Bronchial epithelial cell (primary cell): Measurements from ENCODE around the gene OR6N2. TPM values are rescaled to one million over a fixed set of nuclear protein-coding genes. Genes with fewer than 3 reads are reported as not detected.

ENCODE experiments used
- DNase-seq: peaks from one replicate; pipeline ENCODE4 v3.0.0-alpha.2; 2010; ENCODE audit warnings: low read depth
- FAIRE-seq: peaks from 2 replicates; lab custom pipeline; 2011; peaks lifted over from hg19 to GRCh38; lab: Jason Lieb, UNC
- H3K27me3 ChIP-seq: 2 replicates; pipeline ENCODE4 v1.5.1; 2011; ENCODE audit warnings: low read length; ENCODE audit not compliant: control insufficient read depth, insufficient read depth
- H3K36me3 ChIP-seq: 2 replicates; pipeline ENCODE4 v1.5.1; 2011; ENCODE audit warnings: low read length; ENCODE audit not compliant: control insufficient read depth, insufficient read depth
- H3K4me3 ChIP-seq: 2 replicates; pipeline ENCODE4 v1.5.1; 2011; ENCODE audit warnings: mild to moderate bottlenecking, low read depth, low read length, control low read depth
- CTCF ChIP-seq: IDR thresholded peaks from 2 replicates; pipeline ENCODE4 v1.5.1; 2011; ENCODE audit warnings: mild to moderate bottlenecking, moderate library complexity, low read length, control low read depth, inconsistent platforms; ENCODE audit not compliant: insufficient read depth, severe bottlenecking
- total RNA-seq: library from RNA; depleted of rRNA; stranded (reverse); fragments of >200 nt; gene quantifications from 2 replicates; pipeline ENCODE4 v1.2.1, GENCODE V29; 2014

OR6N2 gene
- not detected in 2 replicates for total RNA-seq

- no peak within 1 kb of the TSS for H3K4me3 ChIP-seq
- no peak for TF ChIP-seq CTCF
- H3K36me3 ChIP-seq = no peaks in the 10 kb centered on the region
- no peaks in the 10 kb centered on the region for H3K27me3 ChIP-seq
- DNase-seq (no peak), FAIRE-seq (no peak)
These were observed at the start of gene OR6N2 for GRCh38 chr1:158781104-158781503. TSS of gene OR6N2 (minus strand) at chr1:158781204. CDS start at chr1:158777635, 3,569 bp downstream.

GRCh38 chr1:158830074-158830677 lies 49.2 kb upstream of the OR6N2 start:
- no peak for FAIRE-seq
- TF ChIP-seq CTCF = no peak
- DNase-seq = no peak
- H3K4me3 ChIP-seq = no peak overlapping the region
- H3K27me3 ChIP-seq = no peaks in the 10 kb centered on the region
- no peaks in the 10 kb centered on the region for H3K36me3 ChIP-seq

GRCh38 chr1:158821723-158822122 lies 40.7 kb upstream of the OR6N2 start:
- H3K27me3 ChIP-seq = no peaks in the 10 kb centered on the region
- no peak overlapping the region for H3K4me3 ChIP-seq
- H3K36me3 ChIP-seq = no peaks in the 10 kb centered on the region
- FAIRE-seq (no peak), DNase-seq (no peak)
- no peak for TF ChIP-seq CTCF

- TF ChIP-seq CTCF = no peak
- FAIRE-seq (no peak), DNase-seq (peak; percentile 15)
- Histone ChIP-seq H3K4me3 (no peak overlapping the region), H3K36me3 (no peaks in the 10 kb centered on the region), H3K27me3 (no peaks in the 10 kb centered on the region)
These were observed 38.7 kb upstream of the OR6N2 start for GRCh38 chr1:158819461-158820443.

GRCh38 chr1:158818975-158819431 lies 38.0 kb upstream of the OR6N2 start:
- no peak for FAIRE-seq
- H3K4me3 ChIP-seq = no peak overlapping the region

More at GRCh38 chr1:158818975-158819431, 38.0 kb upstream of the OR6N2 start:
- TF ChIP-seq CTCF = no peak
- Histone ChIP-seq H3K27me3 (no peaks in the 10 kb centered on the region), H3K36me3 (no peaks in the 10 kb centered on the region)
- DNase-seq = no peak
